HCT116 (cell line): ENCODE data around the gene TBC1D16. TPM values are rescaled to one million over a fixed set of nuclear protein-coding genes. Genes with fewer than 3 reads are reported as not detected.

Source experiments
- ATAC-seq: fragments of 200-7000 bp; cut with Tn5 transposase; 2 replicates; pipeline ENCODE4 v1.9.1; 2020; ENCODE audit warnings: mild to moderate bottlenecking, moderate library complexity
- BruUV-seq: library from RNA; stranded (reverse); fragments of 400-500 nt; replicated peaks from 2 replicates; lab custom pipeline; 2021; lab: Mats Ljungman, UMichigan
- CTCF ChIA-PET: fragments of 300-600 bp; sonication (Branson Sonifier 250); formaldehyde crosslinking; loops from one replicate; lab custom pipeline; 2021; ENCODE audit warnings: antibody characterized with exemption; lab: Charles Lee
- POLR2A ChIA-PET: fragments of 300-600, 350-600 bp; sonication (Branson Sonifier 250); formaldehyde crosslinking; loops from one replicate; lab custom pipeline; 2021; ENCODE audit warnings: antibody characterized with exemption; lab: Charles Lee
- RAD21 ChIA-PET, 2 experiments: fragments of 300-600 bp; sonication (Branson Sonifier 250); formaldehyde crosslinking; loops; one replicate each; lab custom pipeline; 2023; ENCODE audit warnings: low total read pairs in 2 of 2; ENCODE audit not compliant: uncharacterized antibody in 2 of 2, unreplicated experiment in 2 of 2, low non-redundant PET in 1 of 2; lab: Charles Lee
- DNase-seq: peaks from one replicate; pipeline ENCODE4 v3.0.0-alpha.2; 2010; ENCODE audit warnings: low read depth, low spot score
- H2AFZ ChIP-seq: fragments of 200-600 bp; shearing (Covaris generic), sonication (generic); 2 replicates; pipeline ENCODE4 v1.6.1; 2017; ENCODE audit warnings: low read depth, mixed run types, mixed read lengths, antibody characterized with exemption, low read length; ENCODE audit not compliant: poor library complexity, severe bottlenecking
- H3K27ac ChIP-seq: 2 replicates; pipeline ENCODE4 v1.5.1; 2012; ENCODE audit warnings: low read depth, low read length
- H3K27me3 ChIP-seq: fragments of 200-600 bp; sonication (generic); 2 replicates; pipeline ENCODE4 v1.6.1; 2016; ENCODE audit warnings: mixed run types, low read length, mixed read lengths; ENCODE audit not compliant: insufficient read depth
- H3K36me3 ChIP-seq, 2 experiments: fragments of 200-500 bp in 1 of 2; fragments of 200-600 bp in 1 of 2; sonication (Bioruptor generic) in 1 of 2; sonication (generic) in 1 of 2; 2 replicates each; pipeline versions ENCODE4 v1.5.1 to v1.6.1; 2014 to 2016; ENCODE audit warnings: low read length in 2 of 2, inconsistent platforms in 1 of 2, mixed read lengths in 1 of 2, mixed run types in 1 of 2; ENCODE audit not compliant: insufficient read depth in 2 of 2, control insufficient read depth in 1 of 2
- H3K4me1 ChIP-seq, 2 experiments: fragments of 200-600 bp in 1 of 2; sonication (generic) in 1 of 2; 2 replicates each; pipeline versions ENCODE4 v1.5.1 to v1.6.1; 2012 to 2017; ENCODE audit warnings: low read length in 2 of 2, inconsistent platforms in 1 of 2, mild to moderate bottlenecking in 1 of 2, mixed read lengths in 1 of 2, mixed run types in 1 of 2, moderate library complexity in 1 of 2; ENCODE audit not compliant: insufficient read depth in 2 of 2, control insufficient read depth in 1 of 2
- H3K4me2 ChIP-seq: fragments of 200-600 bp; sonication (generic); 2 replicates; pipeline ENCODE4 v1.6.1; 2017; ENCODE audit warnings: mixed run types, low read length, mixed read lengths
- H3K4me3 ChIP-seq, 2 experiments: fragments of 200-600 bp in 1 of 2; sonication (generic) in 1 of 2; replicated peaks in 1 of 2; 2 replicates each; pipeline ENCODE4 v1.5.1; 2011 to 2016; ENCODE audit warnings: low read length in 2 of 2, control low read depth in 1 of 2, low read depth in 1 of 2, mild to moderate bottlenecking in 1 of 2, mixed read lengths in 1 of 2, mixed run types in 1 of 2
- H3K79me2 ChIP-seq: fragments of 200-600 bp; sonication (generic); 2 replicates; pipeline ENCODE4 v1.6.1; 2017; ENCODE audit warnings: mild to moderate bottlenecking, mixed run types, low read length, moderate library complexity, mixed read lengths; ENCODE audit not compliant: insufficient read depth
- H3K9ac ChIP-seq: fragments of 200-600 bp; sonication (generic); 2 replicates; pipeline ENCODE4 v1.6.1; 2016; ENCODE audit warnings: low read length, mixed read lengths
- H3K9me2 ChIP-seq: fragments of 200-600 bp; sonication (generic), shearing (Covaris generic); 2 replicates; pipeline ENCODE4 v1.6.1; 2017; ENCODE audit warnings: mixed run types, mild to moderate bottlenecking, moderate library complexity; ENCODE audit not compliant: insufficient read depth
- H3K9me3 ChIP-seq, 2 experiments: fragments of 200-500 bp in 1 of 2; fragments of 200-600 bp in 1 of 2; sonication (Bioruptor generic) in 1 of 2; sonication (generic) in 1 of 2; 2 replicates each; pipeline ENCODE4 v1.6.1; 2014 to 2017; ENCODE audit warnings: low read length in 2 of 2, mixed read lengths in 2 of 2, inconsistent platforms in 1 of 2, low read depth in 1 of 2, mild to moderate bottlenecking in 1 of 2, mixed run types in 1 of 2, moderate library complexity in 1 of 2; ENCODE audit not compliant: control insufficient read depth in 1 of 2, insufficient read depth in 1 of 2
- H4K20me1 ChIP-seq: fragments of 200-600 bp; sonication (generic), shearing (Covaris generic); 2 replicates; pipeline ENCODE4 v1.6.1; 2017; ENCODE audit warnings: mixed run types, mild to moderate bottlenecking, moderate library complexity; ENCODE audit not compliant: insufficient read depth
- CBX3 ChIP-seq: IDR thresholded peaks from 2 replicates; pipeline ENCODE4 v1.6.1; 2012; ENCODE audit warnings: low read depth
- CEBPB ChIP-seq: IDR thresholded peaks from 2 replicates; pipeline ENCODE4 v1.6.1; 2012; ENCODE audit warnings: low read depth
- CTCF ChIP-seq, 3 experiments: fragments of 200-600 bp in 1 of 3; sonication (generic) in 1 of 3; IDR thresholded peaks in 2 of 3; conservative IDR thresholded peaks in 1 of 3; 2 replicates each; pipeline ENCODE4 v1.5.1; 2012 to 2017; ENCODE audit warnings: low read depth in 2 of 3, low read length in 2 of 3, antibody characterized with exemption in 1 of 3, borderline replicate concordance in 1 of 3, control low read depth in 1 of 3, mild to moderate bottlenecking in 1 of 3, mixed read lengths in 1 of 3, mixed run types in 1 of 3, moderate library complexity in 1 of 3; ENCODE audit not compliant: insufficient read depth in 1 of 3
- EGR1 ChIP-seq: IDR thresholded peaks from 2 replicates; pipeline ENCODE4 v1.6.1; 2012; ENCODE audit warnings: low read depth
- ELF1 ChIP-seq: IDR thresholded peaks from 2 replicates; pipeline ENCODE4 v1.6.1; 2012; ENCODE audit warnings: low read depth, borderline replicate concordance
- EZH2 ChIP-seq: fragments of 200-600 bp; sonication (generic); IDR thresholded peaks from 2 replicates; pipeline ENCODE4 v1.6.1; 2017; ENCODE audit warnings: antibody characterized with exemption, mixed run types
- EZH2phosphoT487 ChIP-seq: fragments of 200-600 bp; IDR thresholded peaks from 2 replicates; pipeline ENCODE4 v1.6.1; 2018; ENCODE audit warnings: antibody characterized with exemption, borderline replicate concordance
- FOSL1 ChIP-seq: IDR thresholded peaks from 2 replicates; pipeline ENCODE4 v1.6.1; 2012; ENCODE audit warnings: low read depth
- JUND ChIP-seq: IDR thresholded peaks from 2 replicates; pipeline ENCODE4 v1.6.1; 2012
- MAX ChIP-seq: IDR thresholded peaks from 2 replicates; pipeline ENCODE4 v1.6.1; 2012
- POLR2AphosphoS5 ChIP-seq: IDR thresholded peaks from 2 replicates; pipeline ENCODE4 v1.6.1; 2011; ENCODE audit warnings: mild to moderate bottlenecking, low read depth, low read length, moderate library complexity
- RAD21 ChIP-seq: IDR thresholded peaks from 2 replicates; pipeline ENCODE4 v1.6.1; 2012; ENCODE audit warnings: low read depth, mild to moderate bottlenecking
- SIN3A ChIP-seq: IDR thresholded peaks from 2 replicates; pipeline ENCODE4 v1.6.1; 2012; ENCODE audit warnings: low read depth
- SRF ChIP-seq: IDR thresholded peaks from 2 replicates; pipeline ENCODE4 v1.6.1; 2012; ENCODE audit warnings: low read depth
- TCF7L2 ChIP-seq: IDR thresholded peaks from 2 replicates; pipeline ENCODE4 v1.7.0; 2011; ENCODE audit warnings: borderline replicate concordance, inconsistent platforms; ENCODE audit not compliant: insufficient read depth, insufficient read length; ENCODE audit errors: extremely low read depth
- YY1 ChIP-seq: IDR thresholded peaks from 2 replicates; pipeline ENCODE4 v1.6.1; 2011; ENCODE audit warnings: low read length, low read depth, moderate library complexity, mild to moderate bottlenecking; ENCODE audit not compliant: insufficient replicate concordance; ENCODE audit errors: extremely low read depth
- ZBTB33 ChIP-seq: IDR thresholded peaks from 2 replicates; pipeline ENCODE4 v1.6.1; 2011; ENCODE audit warnings: mild to moderate bottlenecking, low read length, moderate library complexity; ENCODE audit not compliant: insufficient replicate concordance; ENCODE audit errors: extremely low read depth
- ZFX ChIP-seq: fragments of 450-650 bp; IDR thresholded peaks from 2 replicates; pipeline ENCODE4 v1.6.1; 2017
- ZNF274 ChIP-seq: fragments of 200-500 bp; sonication (Bioruptor generic); IDR thresholded peaks from 2 replicates; pipeline ENCODE4 v1.6.1; 2014; ENCODE audit warnings: mild to moderate bottlenecking, low read depth, low read length, inconsistent platforms
- intact Hi-C: fragments of 100-400 bp; cut with micrococcal nuclease; formaldehyde crosslinking; loops from 2 replicates; pipeline ENCODE4 v1.10.0; 2022
- total RNA-seq: library from RNA; stranded (reverse); gene quantifications from one replicate; pipeline ENCODE4 v1.2.1, GENCODE V29; 2021; ENCODE audit not compliant: unreplicated experiment
- TF ChIP-seq, protein P1 (sequence below): IDR thresholded peaks from 2 replicates; pipeline ENCODE4 v1.6.1; 2012

Gene TBC1D16
- total RNA-seq, 1 experiment from 2014 or later: 31.1 TPM

- POLR2A ChIA-PET: interaction anchor here (0.8 to 1.6 kb wide), 3 partner anchors 52 to 149 kb away, joined by 3 to 10 read pairs (median 3); partner anchors contain the start of gene CBX4
- Histone ChIP-seq H3K4me2 (peak overlapping the region; percentile 84), H3K79me2 (0 out of 2 replicates have a peak, but pooled peaks cover 5% of the 10 kb centered on the region), H3K9ac (peak overlapping the region; percentile 51), H3K9me2 (no peaks in the 10 kb centered on the region), H3K4me3 (peak overlapping the region; percentile 36 to 53), H3K27ac (peak overlapping the region; percentile 85), H3K27me3 (no peaks in the 10 kb centered on the region), H4K20me1 (no peaks in the 10 kb centered on the region), H2AFZ (no peak overlapping the region), H3K9me3 (no peaks in the 10 kb centered on the region), H3K36me3 (no peaks in the 10 kb centered on the region), H3K4me1 (peaks cover 65 to 75% of the 10 kb centered on the region in 2 experiments)
- intact Hi-C loops: loop anchor here (2.0 to 5.0 kb wide), 3 partner anchors 71 to 150 kb away; partner anchors contain the start of gene CBX4
- no TSS peak for BruUV-seq
- CTCF ChIA-PET: interaction anchor here (0.7 to 1.5 kb wide), 7 partner anchors 20 to 247 kb away, joined by 3 to 6 read pairs (median 4); partner anchors contain the start of gene CBX4
- DNase-seq (peak; percentile 83), ATAC-seq (peak; percentile 55)
- RAD21 ChIA-PET: interaction anchor here in 1 of 2 experiments (1.0 kb wide), 1 partner anchor 180 kb away, joined by 3 read pairs; no protein-coding TSS in a partner anchor
- TF ChIP-seq POLR2AphosphoS5: peak; percentile 66
- TF ChIP-seq MAX: peak; percentile 87
- TF ChIP-seq FOSL1: no peak; the same call in 1 of the 2 replicates
- TF ChIP-seq CBX3: no peak
- no peak; the same call in 1 of the 2 replicates for TF ChIP-seq RAD21
- TF ChIP-seq EZH2phosphoT487: no peak
- TF ChIP-seq ELF1: no peak
- TF ChIP-seq, protein P1, sequence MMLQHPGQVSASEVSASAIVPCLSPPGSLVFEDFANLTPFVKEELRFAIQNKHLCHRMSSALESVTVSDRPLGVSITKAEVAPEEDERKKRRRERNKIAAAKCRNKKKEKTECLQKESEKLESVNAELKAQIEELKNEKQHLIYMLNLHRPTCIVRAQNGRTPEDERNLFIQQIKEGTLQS: no peak
- peak; percentile 26 for TF ChIP-seq YY1
- no peak for TF ChIP-seq ZBTB33
- TF ChIP-seq CEBPB: no peak
- peak; percentile 92 for TF ChIP-seq EGR1
- TF ChIP-seq SIN3A: no peak; the same call in 1 of the 2 replicates
- TF ChIP-seq SRF: no peak
- TF ChIP-seq ZFX: no peak
- TF ChIP-seq JUND: no peak; the same call in 1 of the 2 replicates
- TF ChIP-seq EZH2: no peak
- no peak for TF ChIP-seq ZNF274
- TF ChIP-seq CTCF (IDR thresholded peaks at IDR 0.05 in 2 of 3, conservative IDR thresholded peaks at IDR 0.05 in 1 of 3; ENCODE audit: borderline replicate concordance in 1 of 3, insufficient read depth in 1 of 3, low read depth in 2 of 3, low read length in 2 of 3): no peak
- peak; percentile 84 for TF ChIP-seq TCF7L2
These were observed 47.3 kb downstream of the TBC1D16 start for GRCh38 chr17:79988185-79988971.
